Mucosa of descending colon (tissue), 3 donors: ENCODE data around the gene ALOX12B. TPM values are rescaled to one million over a fixed set of nuclear protein-coding genes. Genes with fewer than 3 reads are reported as not detected.

Experiments used
- ATAC-seq: fragments of 200-7000 bp; cut with Tn5 transposase; one replicate; pipeline ENCODE4 v1.9.1; 2020; ENCODE audit warnings: mild to moderate bottlenecking, moderate library complexity
- DNase-seq, 3 donors: peaks; one replicate each; pipeline ENCODE4 v3.0.0-alpha.2; 2020
- H3K36me3 ChIP-seq: fragments of 200-600 bp; one replicate; pipeline ENCODE4 v1.8.0; 2021; ENCODE audit warnings: low read depth, mild to moderate bottlenecking
- H3K4me1 ChIP-seq: fragments of 200-600 bp; one replicate; pipeline ENCODE4 v1.8.0; 2021; ENCODE audit warnings: low read depth, mild to moderate bottlenecking
- H3K4me3 ChIP-seq: fragments of 200-600 bp; one replicate; pipeline ENCODE4 v1.8.0; 2021; ENCODE audit warnings: mild to moderate bottlenecking
- H3K9me3 ChIP-seq: fragments of 200-600 bp; one replicate; pipeline ENCODE4 v1.8.0; 2021; ENCODE audit warnings: mild to moderate bottlenecking
- CTCF ChIP-seq: fragments of 200-600 bp; IDR thresholded peaks from one replicate; pipeline ENCODE4 v1.8.0; 2022; ENCODE audit warnings: antibody characterized with exemption, mild to moderate bottlenecking
- intact Hi-C, 2 donors: fragments of 100-400 bp; cut with DNase I in 1 of 2; cut with micrococcal nuclease in 1 of 2; formaldehyde crosslinking; loops; one replicate each; pipeline versions ENCODE4 v1.11.0 to v1.11.1; 2022; cut with DNase I, micrococcal nuclease
- long read RNA-seq, 2 donors: library from polyadenylated mRNA; unstranded; transcript quantifications; one replicate each; pipeline ENCODE4 v2.0.0, GENCODE V29; 2019 to 2021
- total RNA-seq, 3 donors: library from RNA; stranded (reverse); fragmentation: NEBNext Ultra II Directional in 2 of 3; extraction: Animal tissue kit (Norgen Biotek cat#: 25700) in 2 of 3; gene quantifications; one replicate each; pipeline versions ENCODE4 v1.2.1 to v1.2.4, GENCODE V29; 2021 to 2023
- donor health status: DM: no; HTN: no; CAD: no; lungs with moderate emphysema.
- donor health status: DM: no; HTN: no; CAD: no.
- donor health status: DM: no; HTN: yes; CAD: no.

The ALOX12B gene
- under 1 TPM; 0.25 to 0.65 (median 0.49) TPM for total RNA-seq
- long read RNA-seq, donor 1: 0 reads
- long read RNA-seq, donor 2, partial matches to known transcripts: 1 of 1 reads
- long read RNA-seq, donor 2, other reads (novel, unspliced or antisense): 0 of 1 reads

DNA sequence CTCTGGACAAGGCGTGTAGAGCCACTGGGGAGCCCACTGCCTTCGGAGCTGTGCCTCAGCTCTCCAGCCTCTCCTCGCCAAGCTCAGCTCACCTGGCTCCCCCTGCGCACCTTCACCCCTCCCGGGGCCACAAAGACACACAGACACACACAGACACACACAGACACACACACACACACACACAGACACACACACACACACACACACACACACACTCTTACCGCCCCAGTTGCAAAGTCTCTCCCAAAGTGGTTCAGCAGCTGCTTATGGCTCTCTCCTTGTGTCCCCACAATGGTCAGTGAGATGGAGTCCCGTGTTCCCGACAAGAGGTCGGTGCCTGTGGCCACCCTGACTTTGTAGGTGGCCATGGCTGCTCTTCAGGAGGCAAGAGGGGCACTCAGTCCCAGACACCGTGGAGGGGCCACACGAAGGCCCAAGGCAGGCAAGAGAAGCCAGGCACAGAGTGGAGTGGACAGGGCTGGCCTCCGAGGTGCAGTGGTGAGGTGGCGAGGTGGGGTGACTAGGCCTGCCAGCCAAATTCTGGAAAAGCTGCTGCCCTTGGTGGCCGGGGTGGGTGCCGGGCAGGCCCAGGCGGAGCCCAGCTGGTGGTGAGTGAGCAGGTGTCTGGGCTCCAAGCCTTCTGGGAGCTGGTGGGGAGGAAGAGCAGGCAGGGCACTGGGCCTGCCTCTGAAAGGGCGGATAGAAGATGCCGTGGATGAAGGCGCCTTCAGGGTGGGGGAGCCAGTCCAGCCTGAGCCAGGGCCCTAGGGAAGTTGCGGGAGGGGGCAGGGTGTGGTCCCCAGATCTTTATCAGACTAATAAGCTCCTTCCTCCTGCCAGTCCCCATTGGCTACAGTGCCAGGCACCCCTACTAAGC, at the start of gene ALOX12B:
Gene ALOX12B, minus strand, starts transcription at position 642 of the 877 bp plus-strand sequence. Its CDS starts 274 bp downstream, at position 368.
- Histone ChIP-seq H3K4me1 (no peaks in the 10 kb centered on the region), H3K36me3 (no peaks in the 10 kb centered on the region), H3K9me3 (no peaks in the 10 kb centered on the region), H3K4me3 (no peak within 1 kb of the TSS)
- no peak for TF ChIP-seq CTCF
- intact Hi-C loops: loop anchor here in 1 of 2 donors (10.0 kb wide), 1 partner anchor 217 kb away; no protein-coding TSS in a partner anchor
- ATAC-seq (no peak), DNase-seq (no peak)

GRCh38 chr17:8133941-8134340, 46.4 kb upstream of the ALOX12B start:
- no peaks in the 10 kb centered on the region for H3K9me3 ChIP-seq
- DNase-seq (no peak), ATAC-seq (no peak)
- H3K4me3 ChIP-seq: no peak overlapping the region
- H3K4me1 ChIP-seq: peaks cover 9% of the 10 kb centered on the region
- no peaks in the 10 kb centered on the region for H3K36me3 ChIP-seq
- no peak for TF ChIP-seq CTCF
- intact Hi-C loops: no loop called here

GRCh38 chr17:8133399-8133798, 45.9 kb upstream of the ALOX12B start:
- ATAC-seq (no peak), DNase-seq (peak in 1 of 3 donors; percentile 17)
- no peak overlapping the region for H3K4me3 ChIP-seq
- intact Hi-C loops: no loop called here
- peaks cover 6% of the 10 kb centered on the region for H3K4me1 ChIP-seq
- no peak for TF ChIP-seq CTCF
- H3K36me3 ChIP-seq: no peaks in the 10 kb centered on the region
- H3K9me3 ChIP-seq: no peaks in the 10 kb centered on the region

- H3K36me3 ChIP-seq: no peaks in the 10 kb centered on the region
- H3K4me1 ChIP-seq: peaks cover 6% of the 10 kb centered on the region
- H3K4me3 ChIP-seq: no peak overlapping the region
- no peaks in the 10 kb centered on the region for H3K9me3 ChIP-seq
- DNase-seq: no peak
- no peak for ATAC-seq
- no peak for TF ChIP-seq CTCF
- intact Hi-C loops: no loop called here
Measured at GRCh38 chr17:8131844-8132441, 44.4 kb upstream of the ALOX12B start.

- H3K4me1 ChIP-seq: peaks cover 37% of the 10 kb centered on the region
- H3K4me3 ChIP-seq: no peak overlapping the region
- ATAC-seq (no peak), DNase-seq (peak in 1 of 3 donors; percentile 3)
- intact Hi-C loops: no loop called here
- no peaks in the 10 kb centered on the region for H3K9me3 ChIP-seq
- H3K36me3 ChIP-seq: no peaks in the 10 kb centered on the region
- TF ChIP-seq CTCF: no peak
Measured at GRCh38 chr17:8128125-8128784, 40.7 kb upstream of the ALOX12B start.
